Vagina (tissue), 2 donors: ENCODE data around the gene G6PC3.

ENCODE experiments used
- POLR2A ChIP-seq, 2 donors: fragments of 450-650 bp; IDR thresholded peaks; one replicate each; pipeline ENCODE4 v1.6.1; 2017; ENCODE audit warnings: antibody characterized with exemption in 2 of 2, mild to moderate bottlenecking in 2 of 2, moderate library complexity in 2 of 2
- POLR2AphosphoS5 ChIP-seq, 2 donors: sonication (generic); formaldehyde crosslinking; IDR thresholded peaks; one replicate each; pipeline ENCODE4 v1.9.0; 2017; ENCODE audit warnings: antibody characterized with exemption in 2 of 2, mild to moderate bottlenecking in 2 of 2, low read depth in 1 of 2; ENCODE audit not compliant: insufficient read depth in 1 of 2
- TF ChIP-seq, protein P1 (sequence below), 3 experiments: fragments of 450-650 bp in 2 of 3; fragments of 200-600 bp in 1 of 3; sonication (generic) in 1 of 3; IDR thresholded peaks; one replicate each; pipeline ENCODE4 v1.5.1; 2017 to 2019; ENCODE audit warnings: antibody characterized with exemption in 3 of 3, mild to moderate bottlenecking in 2 of 3, moderate library complexity in 2 of 3

DNA sequence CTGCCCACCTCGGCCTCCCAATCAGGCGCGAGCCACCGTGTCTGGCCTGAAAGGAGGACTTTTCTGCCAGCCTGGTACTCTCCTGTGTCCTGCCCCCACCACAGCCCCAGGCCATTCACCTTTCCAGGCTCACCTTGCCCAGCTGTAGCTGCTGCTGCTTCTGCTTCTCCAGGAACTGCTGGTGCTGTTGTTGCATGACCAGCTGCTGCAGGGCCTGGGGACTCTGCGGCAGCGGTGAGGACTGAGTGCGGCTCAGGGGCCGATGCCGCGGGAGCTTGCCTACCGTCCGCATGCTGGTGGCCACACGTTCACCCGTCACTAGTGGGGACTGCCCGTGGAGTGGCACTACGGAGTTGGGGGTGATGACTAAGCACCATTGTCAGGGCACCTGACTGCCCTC is 17.7 kb downstream of the G6PC3 start:
- TF ChIP-seq, protein P1, sequence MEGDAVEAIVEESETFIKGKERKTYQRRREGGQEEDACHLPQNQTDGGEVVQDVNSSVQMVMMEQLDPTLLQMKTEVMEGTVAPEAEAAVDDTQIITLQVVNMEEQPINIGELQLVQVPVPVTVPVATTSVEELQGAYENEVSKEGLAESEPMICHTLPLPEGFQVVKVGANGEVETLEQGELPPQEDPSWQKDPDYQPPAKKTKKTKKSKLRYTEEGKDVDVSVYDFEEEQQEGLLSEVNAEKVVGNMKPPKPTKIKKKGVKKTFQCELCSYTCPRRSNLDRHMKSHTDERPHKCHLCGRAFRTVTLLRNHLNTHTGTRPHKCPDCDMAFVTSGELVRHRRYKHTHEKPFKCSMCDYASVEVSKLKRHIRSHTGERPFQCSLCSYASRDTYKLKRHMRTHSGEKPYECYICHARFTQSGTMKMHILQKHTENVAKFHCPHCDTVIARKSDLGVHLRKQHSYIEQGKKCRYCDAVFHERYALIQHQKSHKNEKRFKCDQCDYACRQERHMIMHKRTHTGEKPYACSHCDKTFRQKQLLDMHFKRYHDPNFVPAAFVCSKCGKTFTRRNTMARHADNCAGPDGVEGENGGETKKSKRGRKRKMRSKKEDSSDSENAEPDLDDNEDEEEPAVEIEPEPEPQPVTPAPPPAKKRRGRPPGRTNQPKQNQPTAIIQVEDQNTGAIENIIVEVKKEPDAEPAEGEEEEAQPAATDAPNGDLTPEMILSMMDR (IDR thresholded peaks at IDR 0.05) = no peak
- TF ChIP-seq POLR2A (IDR thresholded peaks at IDR 0.05) = no peak
- no peak for TF ChIP-seq POLR2AphosphoS5 (IDR thresholded peaks at IDR 0.05; ENCODE audit: insufficient read depth in 1 of 2, low read depth in 1 of 2)
